ENCODE data around the gene GRAMD1B.

Gene GRAMD1B

GRCh38 chr11:123535401-123535800 lies 105.3 kb downstream of the GRAMD1B start:
- DNase-seq (ENCODE audit: low read depth, low spot score): no peak
- in situ Hi-C loops (cut with HindIII; ENCODE audit: low sequenced_read_pairs): no loop called here
- TF ChIP-seq CTCF (IDR thresholded peaks at IDR 0.05; ENCODE audit: low read depth, low read length): no peak
- H3K4me3 ChIP-seq (ENCODE audit: low read depth, low read length): no peak overlapping the region

DNA sequence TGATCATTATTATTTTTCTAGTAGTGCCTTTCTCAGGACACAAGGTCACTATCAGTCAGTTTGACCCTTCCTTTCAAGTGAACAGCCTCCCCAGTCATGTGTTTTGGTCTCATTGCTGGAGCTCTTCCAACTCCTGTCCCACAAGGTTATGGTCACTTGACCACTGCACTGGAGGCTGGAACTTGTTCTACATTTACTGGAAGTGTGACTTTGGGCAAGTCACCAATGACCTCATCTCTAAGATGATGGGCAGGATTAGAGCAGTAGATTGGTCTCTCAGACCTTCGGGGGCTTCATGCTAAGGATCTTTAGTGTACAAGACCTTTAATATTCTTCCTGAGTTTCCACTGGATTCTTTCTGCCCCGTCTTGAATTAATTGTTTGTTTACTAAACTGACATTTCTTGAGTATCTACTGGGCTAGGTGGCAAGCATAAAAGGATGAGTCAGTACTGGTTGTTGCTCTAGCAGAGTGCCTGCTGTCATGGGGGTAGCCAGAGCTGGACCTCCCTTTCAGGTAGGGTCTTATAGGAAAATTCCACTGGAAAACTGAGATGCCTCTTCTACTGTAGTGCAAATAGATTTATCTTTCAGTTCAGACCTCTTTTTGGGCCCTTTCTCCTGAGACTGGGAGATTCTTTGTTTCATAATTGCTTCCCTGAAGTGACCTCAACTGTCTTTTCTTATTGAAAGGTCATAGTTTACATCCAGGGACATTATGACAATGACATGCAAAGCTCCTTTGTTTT lies 106.8 kb downstream of the GRAMD1B start:
- in situ Hi-C loops (cut with HindIII; ENCODE audit: low sequenced_read_pairs): no loop called here
- H3K4me3 ChIP-seq (ENCODE audit: low read depth, low read length): no peak overlapping the region
- DNase-seq (ENCODE audit: low read depth, low spot score): no peak
- no peak for TF ChIP-seq CTCF (IDR thresholded peaks at IDR 0.05; ENCODE audit: low read depth, low read length)

- in situ Hi-C loops (cut with HindIII; ENCODE audit: low sequenced_read_pairs): no loop called here
- TF ChIP-seq CTCF (IDR thresholded peaks at IDR 0.05; ENCODE audit: low read depth, low read length): no peak
These were observed 107.7 kb downstream of the GRAMD1B start for GRCh38 chr11:123537726-123538125.

GRCh38 chr11:123543797-123544196 lies 113.7 kb downstream of the GRAMD1B start:
- TF ChIP-seq CTCF (IDR thresholded peaks at IDR 0.05; ENCODE audit: low read depth, low read length): no peak
- in situ Hi-C loops (cut with HindIII; ENCODE audit: low sequenced_read_pairs): no loop called here
- H3K4me3 ChIP-seq (ENCODE audit: low read depth, low read length): no peak overlapping the region
- peak; percentile 75 for DNase-seq (ENCODE audit: low read depth, low spot score)

More at GRCh38 chr11:123537726-123538125, 107.7 kb downstream of the GRAMD1B start:
- no peak for DNase-seq (ENCODE audit: low read depth, low spot score)
- no peak overlapping the region for H3K4me3 ChIP-seq (ENCODE audit: low read depth, low read length)

DNA sequence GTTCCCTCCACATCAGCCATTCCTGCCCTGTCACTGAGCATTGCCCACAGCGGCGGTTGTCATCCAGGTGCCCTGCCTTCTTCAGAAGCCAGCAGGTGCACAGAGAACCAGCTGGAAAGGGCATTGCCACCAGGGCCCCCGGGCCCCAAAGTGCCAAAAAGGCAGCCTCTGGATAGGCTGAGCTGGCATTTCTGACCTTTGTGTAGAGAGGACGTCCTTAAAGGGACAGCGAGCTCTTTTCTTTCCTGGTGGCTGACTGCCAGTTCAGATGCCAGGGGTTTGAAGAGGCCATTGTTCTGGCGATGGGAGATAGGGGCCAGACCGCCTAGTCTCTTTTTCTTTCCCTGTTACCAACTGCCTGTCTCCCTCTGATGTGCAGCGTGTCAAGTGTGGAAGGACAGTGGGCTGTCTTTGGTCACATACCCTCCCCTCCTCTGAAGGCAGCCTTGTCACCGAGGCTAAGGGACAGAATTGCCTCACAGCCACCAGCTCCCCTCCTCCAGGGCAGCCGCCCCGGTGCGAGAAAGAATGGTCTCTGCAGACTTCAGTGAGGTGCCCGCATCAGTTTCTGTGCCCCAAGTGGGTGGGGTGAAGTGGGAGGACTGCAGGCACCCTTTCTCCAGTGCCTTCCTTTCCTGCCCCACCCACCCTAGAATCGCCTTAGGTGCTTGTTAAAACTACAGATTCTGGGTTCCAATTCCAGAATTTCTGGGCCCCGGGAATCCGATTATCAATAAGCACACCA lies 114.7 kb downstream of the GRAMD1B start:
- no peak for TF ChIP-seq CTCF (IDR thresholded peaks at IDR 0.05; ENCODE audit: low read depth, low read length)
- no peak overlapping the region for H3K4me3 ChIP-seq (ENCODE audit: low read depth, low read length)
- in situ Hi-C loops (cut with HindIII; ENCODE audit: low sequenced_read_pairs): no loop called here
- no peak for DNase-seq (ENCODE audit: low read depth, low spot score)

DNA sequence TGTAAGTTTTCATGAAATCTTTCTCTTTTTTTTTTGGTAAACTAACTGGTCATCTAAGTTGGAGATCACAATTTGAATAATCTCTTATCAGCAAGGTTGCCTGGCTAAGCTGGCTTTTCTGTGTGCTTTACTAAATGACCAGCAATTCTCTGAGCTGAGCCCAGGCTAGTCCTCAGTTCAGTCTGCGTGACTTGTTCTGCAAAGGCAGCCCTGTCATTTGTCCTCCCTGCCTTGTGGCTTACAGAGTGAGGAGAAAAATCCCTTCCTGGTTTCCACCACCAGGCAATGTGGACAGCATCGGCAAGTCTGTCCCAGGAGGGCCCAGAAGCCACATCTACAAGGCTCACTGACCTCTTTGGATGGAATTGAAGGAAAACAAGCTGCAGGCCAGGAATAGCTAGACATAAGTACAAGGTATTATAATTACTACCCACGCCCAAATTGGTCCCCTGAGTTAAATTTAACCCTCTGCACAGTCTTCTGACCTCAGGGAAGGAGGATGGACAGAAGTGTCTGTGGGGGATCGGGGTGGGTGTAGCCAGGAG lies 115.7 kb downstream of the GRAMD1B start:
- no peak for TF ChIP-seq CTCF (IDR thresholded peaks at IDR 0.05; ENCODE audit: low read depth, low read length)
- DNase-seq (ENCODE audit: low read depth, low spot score): no peak
- no peak overlapping the region for H3K4me3 ChIP-seq (ENCODE audit: low read depth, low read length)
- in situ Hi-C loops (cut with HindIII; ENCODE audit: low sequenced_read_pairs): no loop called here
